Mesodermal cell (in vitro differentiated cells): Measurements from ENCODE around the gene TASOR.
"Not testable (repeated sequence)": the region's sequence is repeated elsewhere in the genome, so short reads cannot be mapped to it uniquely, and the experiment has no call there.

Experiments used
- H3K27ac ChIP-seq: 2 replicates; pipeline ENCODE4 v1.7.0; 2013; ENCODE audit warnings: mild to moderate bottlenecking, low read depth, low read length, moderate library complexity; ENCODE audit not compliant: severe bottlenecking
- H3K36me3 ChIP-seq: 2 replicates; pipeline ENCODE4 v1.7.1; 2013; ENCODE audit warnings: mild to moderate bottlenecking, low read length, moderate library complexity; ENCODE audit not compliant: control insufficient read depth, insufficient read depth
- H3K4me1 ChIP-seq: one replicate; pipeline ENCODE4 v1.7.1; 2013; ENCODE audit warnings: mild to moderate bottlenecking, low read length; ENCODE audit not compliant: insufficient read depth, control insufficient read depth, poor library complexity, severe bottlenecking
- H3K4me3 ChIP-seq: 2 replicates; pipeline ENCODE4 v1.7.0; 2013; ENCODE audit warnings: low read length, control low read depth, mild to moderate bottlenecking; ENCODE audit not compliant: insufficient read depth, poor library complexity, severe bottlenecking; ENCODE audit errors: extremely low read depth
- H3K9me3 ChIP-seq: 2 replicates; pipeline ENCODE4 v1.7.1; 2013; ENCODE audit warnings: mild to moderate bottlenecking, low read length, moderate library complexity; ENCODE audit not compliant: control insufficient read depth
- WGBS, 2 experiments: methylation state at CpG; one replicate each; pipeline ENCODE4 v1.1.5; 2013; ENCODE audit warnings: missing lambda C conversion rate in 2 of 2; ENCODE audit not compliant: insufficient coverage in 2 of 2; 5-methylcytosine and 5-hydroxymethylcytosine counted together

The TASOR gene

GRCh38 chr3:56700151-56700550, 17.1 kb upstream of the TASOR start:
- Histone ChIP-seq H3K9me3 (no peaks in the 10 kb centered on the region), H3K4me3 (no peak overlapping the region), H3K4me1 (no peaks in the 10 kb centered on the region), H3K27ac (no peak overlapping the region), H3K36me3 (no peaks in the 10 kb centered on the region)
- WGBS, 2 experiments, result 64 to 75% methylated on average over 3 to 4 of the region's 4 CpGs

GRCh38 chr3:56694867-56695683, 12.0 kb upstream of the TASOR start:
- H3K9me3 ChIP-seq, result no peaks in the 10 kb centered on the region
- no peaks in the 10 kb centered on the region for H3K36me3 ChIP-seq
- no peak overlapping the region for H3K4me3 ChIP-seq
- H3K4me1 ChIP-seq, result no peaks in the 10 kb centered on the region
- no CpG with 5 or more reads among the region's 4 CpGs for WGBS, 2 experiments
- no peak overlapping the region for H3K27ac ChIP-seq

DNA sequence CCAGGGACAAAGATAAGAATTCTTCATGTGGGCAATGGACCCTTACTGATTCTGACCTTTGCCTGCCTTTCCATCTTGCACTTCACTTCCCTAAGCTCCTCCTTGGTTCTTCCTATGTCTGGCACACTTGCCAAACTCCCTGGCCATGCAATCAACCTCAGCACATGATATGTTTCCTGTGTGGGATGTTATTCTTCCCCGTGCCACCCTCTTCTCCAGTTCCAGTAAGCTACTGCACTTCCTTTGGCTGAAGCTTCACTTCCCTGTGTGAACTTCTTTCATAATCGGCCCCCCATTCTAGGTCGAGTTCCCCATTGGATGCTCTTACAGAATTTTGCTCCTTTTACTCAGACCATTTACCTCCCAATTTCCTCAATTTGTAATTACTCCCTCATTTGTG, 10.7 kb upstream of the TASOR start:
- WGBS, 2 experiments, result 93 to 98% methylated on average over 2 to 3 of the region's 3 CpGs
- Histone ChIP-seq H3K4me3 (no peak overlapping the region), H3K36me3 (no peaks in the 10 kb centered on the region), H3K4me1 (no peaks in the 10 kb centered on the region), H3K9me3 (no peaks in the 10 kb centered on the region), H3K27ac (no peak overlapping the region)

DNA sequence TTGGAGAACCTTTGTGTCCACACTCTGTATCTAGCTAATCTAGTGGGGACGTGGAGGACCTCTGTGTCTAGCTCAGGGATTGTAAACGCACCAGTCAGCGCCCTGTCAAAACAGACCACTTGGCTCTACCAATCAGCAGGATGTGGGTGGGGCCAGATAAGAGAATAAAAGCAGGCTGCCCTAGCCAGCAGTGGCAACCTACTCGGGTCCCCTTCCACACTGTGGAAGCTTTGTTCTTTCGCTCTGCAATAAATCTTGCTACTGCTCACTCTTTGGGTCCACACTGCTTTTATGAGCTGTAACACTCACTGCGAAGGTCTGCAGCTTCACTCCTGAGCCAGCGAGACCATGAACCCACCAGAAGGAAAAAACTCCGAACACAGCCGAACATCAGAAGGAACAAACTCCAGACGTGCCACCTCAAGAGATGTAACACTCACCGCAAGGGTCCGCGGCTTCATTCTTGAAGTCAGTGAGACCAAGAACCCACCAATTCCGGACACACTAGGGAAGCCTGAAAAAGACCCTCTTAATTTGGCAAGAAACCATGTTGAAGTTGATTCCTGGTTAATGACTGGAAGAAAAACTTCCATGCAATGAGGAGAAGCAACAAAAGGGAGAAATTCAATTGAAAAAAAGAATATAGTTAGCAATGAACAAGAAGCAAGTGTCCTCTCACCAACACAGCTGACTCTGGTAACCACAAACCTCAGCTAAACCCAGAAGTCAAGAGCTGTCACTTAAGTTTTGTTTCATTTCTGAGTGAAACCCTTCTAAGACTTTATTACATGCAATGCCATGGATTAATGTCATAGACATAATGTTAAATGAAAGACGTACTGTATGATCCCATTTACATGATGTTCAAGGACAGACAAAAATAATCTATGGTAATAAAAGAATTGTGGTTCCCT, 9.7 kb upstream of the TASOR start:
- not testable (repeated sequence) for H3K36me3 ChIP-seq, H3K27ac ChIP-seq, H3K4me1 ChIP-seq, H3K9me3 ChIP-seq, H3K4me3 ChIP-seq
- WGBS, 2 experiments, result 100% methylated on average over 4 to 7 of the region's 15 CpGs

DNA sequence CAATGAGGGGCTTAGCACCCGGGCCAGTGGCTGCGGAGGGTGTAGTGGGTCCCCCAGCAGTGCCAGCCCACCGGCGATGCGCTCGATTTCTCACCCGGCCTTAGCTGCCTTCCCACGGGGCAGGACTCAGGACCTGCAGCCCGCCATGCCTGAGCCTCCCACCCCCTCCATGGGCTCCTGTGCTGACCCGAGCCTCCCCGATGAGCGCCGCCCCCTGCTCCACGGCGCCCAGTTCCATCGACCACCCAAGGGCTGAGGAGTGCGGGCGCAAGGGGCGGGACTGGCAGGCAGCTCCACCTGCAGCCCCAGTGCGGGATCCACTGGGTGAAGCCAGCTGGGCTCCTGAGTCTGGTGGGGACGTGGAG, 8.9 kb upstream of the TASOR start:
- not testable (repeated sequence) for H3K9me3 ChIP-seq, H3K4me1 ChIP-seq, H3K36me3 ChIP-seq, H3K4me3 ChIP-seq, H3K27ac ChIP-seq
- whole genome bisulfite sequencing, 2 experiments, result 100% methylated on average over 1 to 7 of the region's 21 CpGs

DNA sequence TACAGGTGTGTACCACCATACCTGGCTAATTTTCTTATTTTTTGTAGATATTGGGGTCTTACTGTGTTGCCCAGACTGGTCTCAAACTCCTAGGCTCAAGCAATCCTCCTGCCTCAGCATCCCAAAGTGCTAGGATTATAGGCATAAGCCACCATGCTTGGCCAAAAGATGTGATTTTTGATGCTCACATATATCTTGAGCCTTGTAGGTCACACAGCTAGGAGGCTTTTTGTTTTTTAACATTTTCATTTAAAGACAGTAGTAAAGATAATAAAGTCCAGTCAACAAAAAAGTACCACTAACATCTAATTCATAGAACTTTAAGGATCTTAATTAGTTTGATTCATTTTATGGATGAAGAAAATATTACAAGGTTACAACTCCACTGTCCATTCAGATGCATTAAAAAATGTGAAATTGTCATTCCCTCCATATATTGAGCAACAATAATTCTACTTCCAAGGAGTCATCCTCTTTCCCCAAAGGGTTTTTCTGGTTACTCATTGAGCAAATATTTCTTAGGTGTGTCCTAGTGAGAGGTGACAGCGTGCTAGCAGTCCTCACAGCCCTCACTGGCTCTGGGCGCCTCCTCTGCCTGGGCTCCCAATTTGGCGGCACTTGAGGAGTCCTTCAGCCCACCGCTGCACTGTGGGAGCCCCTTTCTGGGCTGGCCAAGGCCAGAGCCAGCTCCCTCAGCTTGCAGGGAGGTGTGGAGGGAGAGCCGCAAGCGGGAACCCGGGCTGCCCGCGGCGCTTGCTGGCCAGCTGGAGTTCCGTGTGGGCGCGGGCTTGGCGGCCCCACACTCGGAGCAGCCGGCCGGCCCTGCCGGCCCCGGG, 8.3 kb upstream of the TASOR start:
- Histone ChIP-seq H3K4me3 (no peak overlapping the region), H3K36me3 (no peaks in the 10 kb centered on the region), H3K9me3 (no peaks in the 10 kb centered on the region), H3K4me1 (no peaks in the 10 kb centered on the region), H3K27ac (no peak overlapping the region)
- 97 to 100% methylated on average over 15 of the region's 19 CpGs for WGBS, 2 experiments

DNA sequence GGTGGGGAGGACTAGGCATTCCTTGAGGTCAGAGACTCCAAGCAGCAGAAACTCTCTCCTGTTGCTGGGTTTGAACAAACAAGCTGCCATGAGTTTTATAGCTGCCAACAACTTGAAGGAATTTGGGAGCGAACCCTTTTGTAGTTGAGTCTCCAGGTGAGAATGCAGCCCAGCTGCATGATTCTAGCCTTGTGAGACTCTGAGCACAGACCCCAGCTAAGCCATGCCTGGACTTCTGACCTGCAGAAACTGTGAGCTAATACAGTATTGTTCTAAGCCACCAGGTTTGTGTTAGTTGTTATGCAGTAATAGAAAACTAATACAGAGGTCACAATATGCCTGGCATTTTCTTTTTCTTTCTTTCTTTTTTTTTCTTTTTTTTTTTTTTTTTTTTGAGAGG, 6.2 kb upstream of the TASOR start:
- Histone ChIP-seq H3K27ac (no peak overlapping the region), H3K4me1 (no peaks in the 10 kb centered on the region), H3K9me3 (peaks cover 2% of the 10 kb centered on the region), H3K4me3 (no peak overlapping the region), H3K36me3 (no peaks in the 10 kb centered on the region)
- 73 to 100% methylated on average over 1 of the region's 1 CpG for WGBS, 2 experiments

- no peak overlapping the region for H3K4me3 ChIP-seq
- H3K36me3 ChIP-seq, result no peaks in the 10 kb centered on the region
- H3K4me1 ChIP-seq, result no peaks in the 10 kb centered on the region
- H3K27ac ChIP-seq, result no peak overlapping the region
- 100% methylated on average over 1 of the region's 1 CpG for WGBS, 2 experiments
- peaks cover 11% of the 10 kb centered on the region for H3K9me3 ChIP-seq
These were observed 5.1 kb upstream of the TASOR start for GRCh38 chr3:56688191-56688590.

DNA sequence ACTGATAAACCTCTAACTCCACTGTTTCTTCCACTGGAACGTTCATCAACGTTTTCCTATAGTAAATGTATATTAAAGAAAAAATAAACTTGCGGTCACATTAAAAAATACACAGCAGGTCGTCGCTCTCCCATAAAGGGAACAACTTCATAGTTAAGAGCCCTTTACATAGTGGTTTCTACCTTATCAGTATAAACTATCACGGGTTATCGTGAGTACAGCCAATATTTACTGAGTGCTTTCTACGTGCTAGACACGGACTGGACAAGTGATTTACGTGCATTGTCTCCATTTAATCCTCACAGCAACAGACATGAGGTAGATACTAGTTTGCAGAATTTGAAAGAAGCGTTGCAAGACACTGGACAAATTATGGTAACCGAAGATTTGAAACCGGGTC, 964 bp upstream of the TASOR start:
- 88 to 98% methylated on average over 7 to 10 of the region's 13 CpGs for WGBS, 2 experiments
- Histone ChIP-seq H3K9me3 (peaks cover 11% of the 10 kb centered on the region), H3K4me1 (no peaks in the 10 kb centered on the region)

GRCh38 chr3:56682462-56683121, 473 bp downstream of the TASOR start:
- Histone ChIP-seq H3K36me3 (peaks cover 23% of the 10 kb centered on the region), H3K9me3 (peaks cover 11% of the 10 kb centered on the region), H3K4me1 (no peaks in the 10 kb centered on the region), H3K27ac (peak overlapping the region; percentile 99), H3K4me3 (peak overlapping the region; percentile 84)
- whole genome bisulfite sequencing, 2 experiments, result 0% methylated on average over 31 to 38 of the region's 58 CpGs

More for the DNA sequence above, 964 bp upstream of the TASOR start:
- peaks cover 12% of the 10 kb centered on the region for H3K36me3 ChIP-seq
- H3K4me3 ChIP-seq, result no peak overlapping the region
- H3K27ac ChIP-seq, result no peak overlapping the region
